ACC112 (cell line): ENCODE results near the gene CHKA.
A peak's percentile ranks its signal among the peaks of the same experiment; 100 is the strongest.

Experiments
- H2AFZ ChIP-seq: fragments of 200-600 bp; sonication (generic); one replicate; pipeline ENCODE4 v1.6.0; 2017; ENCODE audit warnings: antibody characterized with exemption, low read length; ENCODE audit not compliant: unreplicated experiment
- H3K27ac ChIP-seq: fragments of 200-600 bp; sonication (generic); 2 replicates; pipeline ENCODE4 v1.5.1; 2014; ENCODE audit warnings: low read depth, mild to moderate bottlenecking, antibody characterized with exemption, low read length, moderate library complexity
- H3K27me3 ChIP-seq: fragments of 200-600 bp; sonication (generic); 2 replicates; pipeline ENCODE4 v1.6.1; 2014; ENCODE audit warnings: mild to moderate bottlenecking, antibody characterized with exemption, low read length, moderate library complexity, mixed read lengths; ENCODE audit not compliant: insufficient read depth
- H3K36me3 ChIP-seq: fragments of 200-600 bp; sonication (generic); 2 replicates; pipeline ENCODE4 v1.6.1; 2016; ENCODE audit warnings: mild to moderate bottlenecking, antibody characterized with exemption, low read length, moderate library complexity, mixed read lengths; ENCODE audit not compliant: insufficient read depth
- H3K4me1 ChIP-seq: fragments of 200-600 bp; sonication (generic); one replicate; pipeline ENCODE4 v1.6.1; 2016; ENCODE audit warnings: low read length, mixed read lengths; ENCODE audit not compliant: insufficient read depth, unreplicated experiment, control insufficient read depth
- H3K4me3 ChIP-seq: fragments of 200-600 bp; sonication (generic); 2 replicates; pipeline ENCODE4 v1.5.1; 2014; ENCODE audit warnings: mild to moderate bottlenecking, low read depth, low read length
- H3K79me2 ChIP-seq: fragments of 200-600 bp; sonication (generic); one replicate; pipeline ENCODE4 v1.6.0; 2016; ENCODE audit warnings: low read length; ENCODE audit not compliant: control insufficient read depth, unreplicated experiment, insufficient read depth

Gene CHKA

DNA sequence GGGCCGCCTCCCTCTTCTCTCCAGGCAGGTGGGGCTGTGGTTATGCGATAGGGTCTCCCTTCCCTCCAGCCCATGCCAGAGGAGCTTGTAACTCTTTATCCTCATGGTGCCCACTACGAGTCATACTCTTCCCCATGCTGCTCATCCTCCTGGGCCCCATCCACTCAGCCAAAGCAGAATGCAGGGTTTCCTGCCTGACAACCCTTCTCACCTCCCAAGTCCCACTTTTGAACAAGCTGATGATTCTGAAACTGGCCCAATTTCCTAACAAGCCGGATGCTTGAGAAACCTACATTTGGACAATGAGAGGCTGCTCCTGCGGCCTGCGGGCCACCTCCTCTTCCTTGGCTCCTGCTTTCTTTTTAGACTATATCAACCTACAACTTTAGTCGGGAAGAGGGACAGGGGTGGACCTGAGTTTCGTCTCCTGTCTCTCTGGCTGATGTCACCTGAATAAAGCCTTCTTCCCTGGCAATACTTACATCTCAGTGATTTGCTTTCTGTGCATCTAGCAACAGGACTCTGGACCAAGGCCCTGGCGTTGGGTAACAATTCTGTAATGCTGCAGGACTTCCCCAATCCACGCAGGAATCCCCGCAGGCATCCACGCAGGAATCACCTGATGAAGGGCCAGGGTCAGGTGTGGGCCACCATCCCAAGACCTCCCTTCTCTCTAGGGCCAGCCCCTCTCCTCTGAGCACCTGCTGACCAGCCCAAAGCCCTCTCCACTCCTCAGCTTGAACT, 92.2 kb downstream of the CHKA start:
- peak overlapping the region; percentile 95 for H3K4me3 ChIP-seq
- H3K36me3 ChIP-seq = peaks cover 15% of the 10 kb centered on the region

GRCh38 chr11:68027667-68028066, 93.5 kb downstream of the CHKA start:
- H3K4me3 ChIP-seq = 0 out of 2 replicates have a peak overlapping the region, but pooled peaks have one; percentile 30
- H3K4me1 ChIP-seq = peaks cover 43% of the 10 kb centered on the region
- peak overlapping the region; percentile 86 for H3K27ac ChIP-seq
- no peak overlapping the region for H2AFZ ChIP-seq
- peaks cover 14% of the 10 kb centered on the region; the same call in 1 of the 2 replicates for H3K36me3 ChIP-seq
- peaks cover 20% of the 10 kb centered on the region for H3K79me2 ChIP-seq
- no peaks in the 10 kb centered on the region for H3K27me3 ChIP-seq

More for the DNA sequence above, 92.2 kb downstream of the CHKA start:
- Histone ChIP-seq H3K79me2 (peaks cover 20% of the 10 kb centered on the region), H3K27me3 (no peaks in the 10 kb centered on the region), H3K27ac (peak overlapping the region; percentile 86), H2AFZ (no peak overlapping the region), H3K4me1 (peaks cover 43% of the 10 kb centered on the region)

- peak overlapping the region; percentile 86; the same call in 1 of the 2 replicates for H3K27ac ChIP-seq
- no peak overlapping the region for H3K4me3 ChIP-seq
- peaks cover 14% of the 10 kb centered on the region; the same call in 1 of the 2 replicates for H3K36me3 ChIP-seq
- H2AFZ ChIP-seq = no peak overlapping the region
- H3K79me2 ChIP-seq = peaks cover 12% of the 10 kb centered on the region
- no peaks in the 10 kb centered on the region for H3K27me3 ChIP-seq
- H3K4me1 ChIP-seq = peaks cover 36% of the 10 kb centered on the region
Measured at GRCh38 chr11:68026391-68027105, 94.6 kb downstream of the CHKA start.

- Histone ChIP-seq H2AFZ (no peak overlapping the region), H3K79me2 (peaks cover 3% of the 10 kb centered on the region), H3K4me1 (peaks cover 39% of the 10 kb centered on the region)
Measured at GRCh38 chr11:68025047-68025446, 96.1 kb downstream of the CHKA start.

DNA sequence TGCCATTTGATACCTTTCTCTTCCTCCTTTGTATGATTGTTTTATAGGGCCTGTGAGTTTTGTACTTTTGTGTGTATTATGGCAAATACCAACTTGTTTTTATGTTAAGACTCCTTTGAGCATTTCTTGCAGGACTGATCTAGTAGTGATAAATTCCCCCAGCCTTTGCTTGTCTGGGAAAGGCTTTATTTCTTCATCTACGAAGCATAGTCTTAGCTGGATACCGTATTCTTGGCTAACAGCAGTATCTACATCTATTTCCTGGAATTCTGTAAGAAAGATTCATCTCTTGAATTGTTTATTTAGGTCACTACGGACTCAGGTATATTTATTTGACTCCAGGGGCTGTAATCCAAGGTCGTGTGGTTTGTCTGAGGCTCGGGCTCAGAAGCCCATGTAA, 96.7 kb downstream of the CHKA start:
- peaks cover 3% of the 10 kb centered on the region for H3K79me2 ChIP-seq
- H2AFZ ChIP-seq = no peak overlapping the region
- no peak overlapping the region for H3K4me3 ChIP-seq
- no peaks in the 10 kb centered on the region for H3K27me3 ChIP-seq
- peaks cover 14% of the 10 kb centered on the region; the same call in 1 of the 2 replicates for H3K36me3 ChIP-seq
- H3K4me1 ChIP-seq = peaks cover 35% of the 10 kb centered on the region
- H3K27ac ChIP-seq = no peak overlapping the region

More at GRCh38 chr11:68025047-68025446, 96.1 kb downstream of the CHKA start:
- peaks cover 14% of the 10 kb centered on the region; the same call in 1 of the 2 replicates for H3K36me3 ChIP-seq
- H3K27ac ChIP-seq = no peak overlapping the region
- no peak overlapping the region for H3K4me3 ChIP-seq
- no peaks in the 10 kb centered on the region for H3K27me3 ChIP-seq

DNA sequence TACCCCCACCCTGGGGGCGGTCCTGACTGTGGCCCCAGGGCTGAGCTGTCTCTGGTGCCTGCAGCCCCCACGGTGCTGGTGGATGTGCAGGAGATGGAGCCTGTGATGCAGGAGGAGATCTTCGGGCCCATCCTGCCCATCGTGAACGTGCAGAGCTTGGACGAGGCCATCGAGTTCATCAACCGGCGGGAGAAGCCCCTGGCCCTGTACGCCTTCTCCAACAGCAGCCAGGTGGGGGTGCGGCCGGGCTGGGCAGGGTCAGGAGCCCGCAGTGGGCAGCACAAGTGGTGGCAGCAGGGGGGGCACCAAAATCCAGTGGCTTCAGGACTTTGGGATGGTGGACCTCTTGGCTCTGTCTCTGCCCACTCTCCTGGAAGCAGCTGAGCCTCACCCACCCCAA, 98.7 kb downstream of the CHKA start:
- no peak overlapping the region for H2AFZ ChIP-seq
- H3K27me3 ChIP-seq = no peaks in the 10 kb centered on the region
- H3K4me1 ChIP-seq = peaks cover 18% of the 10 kb centered on the region
- no peak overlapping the region for H3K4me3 ChIP-seq
- no peak overlapping the region for H3K27ac ChIP-seq
- H3K79me2 ChIP-seq = peaks cover 3% of the 10 kb centered on the region
- H3K36me3 ChIP-seq = peaks cover 14% of the 10 kb centered on the region; the same call in 1 of the 2 replicates

DNA sequence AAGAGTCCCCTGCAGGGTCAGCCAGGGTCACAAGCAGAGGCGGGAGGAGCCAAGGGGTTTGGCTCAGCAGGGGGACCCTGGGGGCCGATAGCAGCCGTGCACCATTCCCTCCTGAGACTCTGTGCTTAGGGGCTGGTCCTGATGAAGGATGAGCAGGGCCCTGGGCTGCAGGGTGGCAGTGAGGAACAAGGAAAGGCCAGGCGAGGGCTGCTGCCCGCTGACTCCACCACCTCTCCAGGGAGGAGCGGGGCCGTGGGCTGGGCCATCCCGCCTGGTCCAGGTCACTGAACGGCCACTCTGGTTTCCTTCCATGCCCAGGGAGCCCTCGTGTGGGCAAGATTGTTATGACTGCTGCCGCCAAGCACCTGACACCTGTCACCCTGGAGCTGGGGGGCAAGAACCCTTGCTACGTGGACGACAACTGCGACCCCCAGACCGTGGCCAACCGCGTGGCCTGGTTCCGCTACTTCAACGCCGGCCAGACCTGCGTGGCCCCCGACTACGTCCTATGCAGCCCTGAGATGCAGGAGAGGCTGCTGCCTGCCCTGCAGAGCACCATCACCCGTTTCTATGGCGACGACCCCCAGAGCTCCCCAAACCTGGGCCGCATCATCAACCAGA, 99.9 kb downstream of the CHKA start:
- H2AFZ ChIP-seq = no peak overlapping the region
- no peak overlapping the region for H3K27ac ChIP-seq
- H3K79me2 ChIP-seq = no peaks in the 10 kb centered on the region
- no peak overlapping the region for H3K4me3 ChIP-seq
- H3K36me3 ChIP-seq = peaks cover 14% of the 10 kb centered on the region; the same call in 1 of the 2 replicates
- no peaks in the 10 kb centered on the region for H3K27me3 ChIP-seq
- H3K4me1 ChIP-seq = peaks cover 19% of the 10 kb centered on the region

DNA sequence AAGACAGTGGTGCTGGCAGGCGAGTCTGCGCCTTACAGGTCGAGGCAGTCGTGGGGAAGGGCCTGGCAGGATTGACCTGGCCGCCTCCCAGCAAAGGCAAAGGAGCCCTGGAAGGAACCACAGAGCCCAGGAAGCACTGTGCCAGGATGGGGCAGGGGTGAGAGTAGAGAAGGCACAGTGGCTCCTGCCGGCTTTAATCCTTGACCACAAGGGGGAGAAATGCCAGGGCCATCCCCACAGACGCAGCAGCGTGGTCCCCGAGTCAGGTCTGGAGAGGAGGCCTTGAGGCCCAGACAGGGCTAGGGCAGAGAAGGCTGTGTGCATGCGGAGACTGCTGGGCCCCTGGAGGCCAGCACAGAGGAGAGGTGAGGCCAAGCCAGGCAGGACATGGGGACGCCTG, 100.6 kb downstream of the CHKA start:
- Histone ChIP-seq H3K27ac (no peak overlapping the region), H3K4me1 (peaks cover 19% of the 10 kb centered on the region), H3K27me3 (no peaks in the 10 kb centered on the region)

GRCh38 chr11:68019486-68019885, 101.7 kb downstream of the CHKA start:
- H3K27ac ChIP-seq = no peak overlapping the region
- H3K79me2 ChIP-seq = no peaks in the 10 kb centered on the region
- H3K4me1 ChIP-seq = peaks cover 27% of the 10 kb centered on the region
- peaks cover 6% of the 10 kb centered on the region; the same call in 1 of the 2 replicates for H3K36me3 ChIP-seq
- H3K4me3 ChIP-seq = no peak overlapping the region
- H3K27me3 ChIP-seq = no peaks in the 10 kb centered on the region
- no peak overlapping the region for H2AFZ ChIP-seq

More for the DNA sequence above, 100.6 kb downstream of the CHKA start:
- Histone ChIP-seq H2AFZ (no peak overlapping the region), H3K36me3 (peaks cover 14% of the 10 kb centered on the region; the same call in 1 of the 2 replicates), H3K4me3 (no peak overlapping the region), H3K79me2 (no peaks in the 10 kb centered on the region)

GRCh38 chr11:68018730-68019190, 102.4 kb downstream of the CHKA start:
- Histone ChIP-seq H3K36me3 (no peaks in the 10 kb centered on the region; the same call in 1 of the 2 replicates), H3K79me2 (peaks cover 4% of the 10 kb centered on the region), H3K4me3 (no peak overlapping the region), H3K27ac (no peak overlapping the region), H2AFZ (no peak overlapping the region), H3K4me1 (peaks cover 33% of the 10 kb centered on the region), H3K27me3 (no peaks in the 10 kb centered on the region)
